Fibroblast of skin of left quadriceps (primary cell): ENCODE measurements around the gene PTMS.
"Not testable (repeated sequence)": the region's sequence is repeated elsewhere in the genome, so short reads cannot be mapped to it uniquely, and the experiment has no call there.

Source experiments
- DNase-seq, 2 experiments: peaks; one replicate each; pipeline ENCODE4 v3.0.0-alpha.2; 2013; ENCODE audit warnings: low read depth in 2 of 2

Gene PTMS

GRCh38 chr12:6765634-6766581 is at the start of gene PTMS:
TSS of gene PTMS (plus strand) at chr12:6766363. CDS start at chr12:6766706, 343 bp downstream.
- peak; percentile 87 to 90 for DNase-seq

- no peak for DNase-seq
Observed at GRCh38 chr12:6716874-6717437, 49.2 kb upstream of the PTMS start.

GRCh38 chr12:6722863-6723262 is 43.3 kb upstream of the PTMS start:
- DNase-seq = no peak

GRCh38 chr12:6723607-6724408 is 42.4 kb upstream of the PTMS start, which contains the start of gene COPS7A:
TSS of gene COPS7A (plus strand) at chr12:6724046. CDS start at chr12:6724657, 611 bp downstream.
- DNase-seq = peak; percentile 96

GRCh38 chr12:6724409-6724797 is 41.8 kb upstream of the PTMS start:
- no peak for DNase-seq

- no peak for DNase-seq
Observed at GRCh38 chr12:6725350-6725749, 40.8 kb upstream of the PTMS start.

GRCh38 chr12:6729186-6729585 is 37.0 kb upstream of the PTMS start:
- DNase-seq = no peak

GRCh38 chr12:6730169-6730568 is 36.0 kb upstream of the PTMS start:
- no peak for DNase-seq

GRCh38 chr12:6734506-6735387 is 31.4 kb upstream of the PTMS start:
- DNase-seq = no peak

- DNase-seq = peak; percentile 40 to 49
Observed at GRCh38 chr12:6735448-6736191, 30.5 kb upstream of the PTMS start.

GRCh38 chr12:6736754-6737153 is 29.4 kb upstream of the PTMS start:
- DNase-seq = no peak

- DNase-seq = not testable (repeated sequence)
Observed at GRCh38 chr12:6742080-6742479, 24.1 kb upstream of the PTMS start.

GRCh38 chr12:6742834-6743233 is 23.3 kb upstream of the PTMS start:
- DNase-seq = no peak

- DNase-seq = not testable (repeated sequence)
Observed at GRCh38 chr12:6743300-6743699, 22.9 kb upstream of the PTMS start.

GRCh38 chr12:6745741-6746525 is 20.2 kb upstream of the PTMS start:
- no peak for DNase-seq

GRCh38 chr12:6747216-6747615 is 18.9 kb upstream of the PTMS start:
- no peak for DNase-seq

- DNase-seq = no peak
Observed at GRCh38 chr12:6748761-6749160, 17.4 kb upstream of the PTMS start.

GRCh38 chr12:6750506-6750905 is 15.7 kb upstream of the PTMS start:
- no peak for DNase-seq

- DNase-seq = no peak
Observed at GRCh38 chr12:6751767-6752166, 14.4 kb upstream of the PTMS start.
